ENCODE results near the gene RMND5A.
A peak's percentile ranks its signal among the peaks of the same experiment; 100 is the strongest.
"Not testable (repeated sequence)": the region's sequence is repeated elsewhere in the genome, so short reads cannot be mapped to it uniquely, and the experiment has no call there.

Gene RMND5A

GRCh38 chr2:86697551-86698104 is 22.5 kb upstream of the RMND5A start:
- no peak for DNase-seq (ENCODE audit: low read depth, low spot score)
- Histone ChIP-seq H3K36me3 (ENCODE audit: insufficient read depth, insufficient read length, low read length) (no peaks in the 10 kb centered on the region), H3K9ac (ENCODE audit: insufficient read length, low read depth) (no peak overlapping the region), H3K4me1 (ENCODE audit: insufficient read depth, insufficient read length) (no peaks in the 10 kb centered on the region), H3K4me3 (ENCODE audit: insufficient read length, low read depth) (no peak overlapping the region), H3K9me3 (ENCODE audit: insufficient read depth, low read length) (peaks cover 18% of the 10 kb centered on the region), H3K27me3 (ENCODE audit: insufficient read depth, insufficient read length) (no peaks in the 10 kb centered on the region)
- TF ChIP-seq ZNF274 (IDR thresholded peaks at IDR 0.05; ENCODE audit: low read depth, low read length) (no peak), SUZ12 (IDR thresholded peaks at IDR 0.05; ENCODE audit: extremely low read depth, insufficient read depth, insufficient read length) (no peak), YY1 (IDR thresholded peaks at IDR 0.05; ENCODE audit: insufficient read depth, insufficient read length) (no peak)

GRCh38 chr2:86700690-86701089 is 19.4 kb upstream of the RMND5A start:
- Histone ChIP-seq H3K9me3 (ENCODE audit: insufficient read depth, low read length) (peaks cover 5% of the 10 kb centered on the region; the same call in 1 of the 2 replicates), H3K9ac (ENCODE audit: insufficient read length, low read depth) (no peak overlapping the region), H3K4me3 (ENCODE audit: insufficient read length, low read depth) (no peak overlapping the region), H3K27me3 (ENCODE audit: insufficient read depth, insufficient read length) (no peaks in the 10 kb centered on the region), H3K36me3 (ENCODE audit: insufficient read depth, insufficient read length, low read length) (no peaks in the 10 kb centered on the region), H3K4me1 (ENCODE audit: insufficient read depth, insufficient read length) (no peaks in the 10 kb centered on the region)
- TF ChIP-seq SUZ12 (IDR thresholded peaks at IDR 0.05; ENCODE audit: extremely low read depth, insufficient read depth, insufficient read length) (no peak), YY1 (IDR thresholded peaks at IDR 0.05; ENCODE audit: insufficient read depth, insufficient read length) (no peak), ZNF274 (IDR thresholded peaks at IDR 0.05; ENCODE audit: low read depth, low read length) (no peak)
- no peak for DNase-seq (ENCODE audit: low read depth, low spot score)

GRCh38 chr2:86703704-86704361 is 16.3 kb upstream of the RMND5A start:
- no peaks in the 10 kb centered on the region for H3K9me3 ChIP-seq (ENCODE audit: insufficient read depth, low read length)
- DNase-seq (ENCODE audit: low read depth, low spot score): no peak
- TF ChIP-seq YY1 (IDR thresholded peaks at IDR 0.05; ENCODE audit: insufficient read depth, insufficient read length) (no peak), SUZ12 (IDR thresholded peaks at IDR 0.05; ENCODE audit: extremely low read depth, insufficient read depth, insufficient read length) (no peak), ZNF274 (IDR thresholded peaks at IDR 0.05; ENCODE audit: low read depth, low read length) (no peak)
- H3K9ac ChIP-seq (ENCODE audit: insufficient read length, low read depth): no peak overlapping the region
- no peak overlapping the region for H3K4me3 ChIP-seq (ENCODE audit: insufficient read length, low read depth)
- H3K36me3 ChIP-seq (ENCODE audit: insufficient read depth, insufficient read length, low read length): no peaks in the 10 kb centered on the region
- H3K27me3 ChIP-seq (ENCODE audit: insufficient read depth, insufficient read length): no peaks in the 10 kb centered on the region
- no peaks in the 10 kb centered on the region for H3K4me1 ChIP-seq (ENCODE audit: insufficient read depth, insufficient read length)

GRCh38 chr2:86704459-86704971 is 15.6 kb upstream of the RMND5A start:
- TF ChIP-seq YY1 (IDR thresholded peaks at IDR 0.05; ENCODE audit: insufficient read depth, insufficient read length) (no peak), SUZ12 (IDR thresholded peaks at IDR 0.05; ENCODE audit: extremely low read depth, insufficient read depth, insufficient read length) (no peak), ZNF274 (IDR thresholded peaks at IDR 0.05; ENCODE audit: low read depth, low read length) (no peak)
- no peaks in the 10 kb centered on the region for H3K27me3 ChIP-seq (ENCODE audit: insufficient read depth, insufficient read length)
- no peak overlapping the region for H3K9ac ChIP-seq (ENCODE audit: insufficient read length, low read depth)
- H3K4me3 ChIP-seq (ENCODE audit: insufficient read length, low read depth): no peak overlapping the region
- DNase-seq (ENCODE audit: low read depth, low spot score): no peak
- H3K9me3 ChIP-seq (ENCODE audit: insufficient read depth, low read length): no peaks in the 10 kb centered on the region
- H3K36me3 ChIP-seq (ENCODE audit: insufficient read depth, insufficient read length, low read length): no peaks in the 10 kb centered on the region
- H3K4me1 ChIP-seq (ENCODE audit: insufficient read depth, insufficient read length): no peaks in the 10 kb centered on the region

- H3K4me1 ChIP-seq (ENCODE audit: insufficient read depth, insufficient read length): no peaks in the 10 kb centered on the region
- no peak overlapping the region for H3K4me3 ChIP-seq (ENCODE audit: insufficient read length, low read depth)
- DNase-seq (ENCODE audit: low read depth, low spot score): no peak
- no peak overlapping the region for H3K9ac ChIP-seq (ENCODE audit: insufficient read length, low read depth)
- H3K36me3 ChIP-seq (ENCODE audit: insufficient read depth, insufficient read length, low read length): no peaks in the 10 kb centered on the region
- H3K9me3 ChIP-seq (ENCODE audit: insufficient read depth, low read length): no peaks in the 10 kb centered on the region
- no peaks in the 10 kb centered on the region for H3K27me3 ChIP-seq (ENCODE audit: insufficient read depth, insufficient read length)
- TF ChIP-seq YY1 (IDR thresholded peaks at IDR 0.05; ENCODE audit: insufficient read depth, insufficient read length) (no peak), SUZ12 (IDR thresholded peaks at IDR 0.05; ENCODE audit: extremely low read depth, insufficient read depth, insufficient read length) (no peak), ZNF274 (IDR thresholded peaks at IDR 0.05; ENCODE audit: low read depth, low read length) (no peak)
These were observed 13.9 kb upstream of the RMND5A start for GRCh38 chr2:86706220-86706619.

GRCh38 chr2:86706935-86707334 is 13.2 kb upstream of the RMND5A start:
- no peaks in the 10 kb centered on the region for H3K4me1 ChIP-seq (ENCODE audit: insufficient read depth, insufficient read length)
- H3K9ac ChIP-seq (ENCODE audit: insufficient read length, low read depth): no peak overlapping the region
- TF ChIP-seq ZNF274 (IDR thresholded peaks at IDR 0.05; ENCODE audit: low read depth, low read length) (no peak), YY1 (IDR thresholded peaks at IDR 0.05; ENCODE audit: insufficient read depth, insufficient read length) (no peak), SUZ12 (IDR thresholded peaks at IDR 0.05; ENCODE audit: extremely low read depth, insufficient read depth, insufficient read length) (no peak)
- no peaks in the 10 kb centered on the region for H3K36me3 ChIP-seq (ENCODE audit: insufficient read depth, insufficient read length, low read length)
- no peaks in the 10 kb centered on the region for H3K9me3 ChIP-seq (ENCODE audit: insufficient read depth, low read length)
- H3K4me3 ChIP-seq (ENCODE audit: insufficient read length, low read depth): no peak overlapping the region
- DNase-seq (ENCODE audit: low read depth, low spot score): no peak
- no peaks in the 10 kb centered on the region for H3K27me3 ChIP-seq (ENCODE audit: insufficient read depth, insufficient read length)

GRCh38 chr2:86708126-86708525 is 12.0 kb upstream of the RMND5A start:
- not testable (repeated sequence) for H3K36me3 ChIP-seq (ENCODE audit: insufficient read depth, insufficient read length, low read length); H3K9me3 ChIP-seq (ENCODE audit: insufficient read depth, low read length); H3K4me1 ChIP-seq (ENCODE audit: insufficient read depth, insufficient read length); DNase-seq (ENCODE audit: low read depth, low spot score); H3K27me3 ChIP-seq (ENCODE audit: insufficient read depth, insufficient read length); H3K4me3 ChIP-seq (ENCODE audit: insufficient read length, low read depth); H3K9ac ChIP-seq (ENCODE audit: insufficient read length, low read depth)

- not testable (repeated sequence) for DNase-seq (ENCODE audit: low read depth, low spot score); H3K9ac ChIP-seq (ENCODE audit: insufficient read length, low read depth); H3K4me3 ChIP-seq (ENCODE audit: insufficient read length, low read depth); H3K36me3 ChIP-seq (ENCODE audit: insufficient read depth, insufficient read length, low read length); H3K9me3 ChIP-seq (ENCODE audit: insufficient read depth, low read length); H3K27me3 ChIP-seq (ENCODE audit: insufficient read depth, insufficient read length); H3K4me1 ChIP-seq (ENCODE audit: insufficient read depth, insufficient read length)
These were observed 5.4 kb upstream of the RMND5A start for GRCh38 chr2:86714579-86715173.

- not testable (repeated sequence) for H3K4me3 ChIP-seq (ENCODE audit: insufficient read length, low read depth); H3K4me1 ChIP-seq (ENCODE audit: insufficient read depth, insufficient read length); H3K9ac ChIP-seq (ENCODE audit: insufficient read length, low read depth)
These were observed 841 bp upstream of the RMND5A start for GRCh38 chr2:86719263-86719636.

GRCh38 chr2:86720540-86721320 is 639 bp downstream of the RMND5A start:
- not testable (repeated sequence) for DNase-seq (ENCODE audit: low read depth, low spot score)

More at GRCh38 chr2:86719263-86719636, 841 bp upstream of the RMND5A start:
- not testable (repeated sequence) for DNase-seq (ENCODE audit: low read depth, low spot score); H3K27me3 ChIP-seq (ENCODE audit: insufficient read depth, insufficient read length); H3K9me3 ChIP-seq (ENCODE audit: insufficient read depth, low read length); H3K36me3 ChIP-seq (ENCODE audit: insufficient read depth, insufficient read length, low read length)

More at GRCh38 chr2:86720540-86721320, 639 bp downstream of the RMND5A start:
- not testable (repeated sequence) for H3K36me3 ChIP-seq (ENCODE audit: insufficient read depth, insufficient read length, low read length); H3K4me1 ChIP-seq (ENCODE audit: insufficient read depth, insufficient read length); H3K27me3 ChIP-seq (ENCODE audit: insufficient read depth, insufficient read length); H3K9me3 ChIP-seq (ENCODE audit: insufficient read depth, low read length)
- H3K9ac ChIP-seq (ENCODE audit: insufficient read length, low read depth): peak overlapping the region; percentile 85
- peak overlapping the region; percentile 58 for H3K4me3 ChIP-seq (ENCODE audit: insufficient read length, low read depth)
